ENCODE measurements around the gene VPS13D. TPM values are rescaled to one million over a fixed set of nuclear protein-coding genes. Genes with fewer than 3 reads are reported as not detected.

Gene VPS13D
- total and polyA plus RNA-seq, 2 of the 4 experiments (the other 2 are of a cell fraction): 9.0 to 16.3 TPM

DNA sequence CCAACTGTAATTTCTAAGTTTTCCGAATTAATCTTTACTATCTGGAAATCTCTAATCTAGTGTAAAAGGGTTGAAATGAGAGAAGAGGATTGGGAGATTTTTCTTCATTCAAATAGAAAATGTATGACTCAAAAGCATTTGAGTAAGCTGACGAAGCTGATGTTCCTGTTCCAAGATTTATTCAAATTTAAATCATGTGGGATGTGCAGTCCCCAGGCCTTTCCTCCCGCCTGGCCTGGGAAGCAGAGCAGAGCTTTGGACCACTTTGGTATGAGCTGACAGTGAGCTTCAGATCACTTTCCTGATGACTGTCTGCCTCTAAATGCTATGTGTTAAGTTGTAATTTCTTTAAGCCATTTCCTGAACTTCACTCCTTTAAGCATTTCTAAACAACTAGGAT, 196.2 kb downstream of the VPS13D start:
- Histone ChIP-seq H3K56ac (ENCODE audit: extremely low read depth, insufficient read depth, low read length) (no peak overlapping the region), H4K8ac (ENCODE audit: low read depth in 2 of 2, low read length in 2 of 2) (no peak overlapping the region), H4K5ac (ENCODE audit: low read depth, low read length) (no peak overlapping the region), H3K18ac (ENCODE audit: low read depth, low read length) (no peak overlapping the region), H3K4ac (ENCODE audit: low read depth, low read length) (no peak overlapping the region), H2AK9ac (replicated peaks; ENCODE audit: low read depth, low read length, poor library complexity) (no peak overlapping the region), H3K4me3 (ENCODE audit: insufficient read depth, low read depth, low read length) (no peak overlapping the region), H2BK5ac (ENCODE audit: low read depth, low read length, poor library complexity, severe bottlenecking) (no peak overlapping the region), H3K27ac (ENCODE audit: insufficient read depth, low read length) (no peak overlapping the region), H4K20me1 (ENCODE audit: insufficient read depth, low read length) (no peaks in the 10 kb centered on the region), H3K27me3 (ENCODE audit: control insufficient read depth, insufficient read depth, low read length) (no peaks in the 10 kb centered on the region), H2BK120ac (ENCODE audit: low read depth, low read length) (no peak overlapping the region), H3K79me1 (ENCODE audit: low read depth in 1 of 2, low read length in 2 of 2) (0 out of 4 replicates have a peak, but pooled peaks cover 0 to 3% of the 10 kb centered on the region in 2 experiments), H3K4me1 (ENCODE audit: control insufficient read depth, insufficient read depth, low read length) (peaks cover 9% of the 10 kb centered on the region), H3K9me3 (ENCODE audit: control insufficient read depth, insufficient read depth, low read length) (no peaks in the 10 kb centered on the region), H3K36me3 (ENCODE audit: control insufficient read depth, insufficient read depth, low read length) (no peaks in the 10 kb centered on the region; the same call in 1 of the 2 replicates), H3K9me1 (ENCODE audit: insufficient read depth, low read length) (peaks cover 8% of the 10 kb centered on the region), H2AFZ (replicated peaks; ENCODE audit: low read length, poor library complexity) (no peak overlapping the region), H3K9ac (ENCODE audit: low read depth, low read length) (no peak overlapping the region), H2BK15ac (ENCODE audit: low read depth, low read length) (no peak overlapping the region), H2AK5ac (ENCODE audit: low read depth, low read length) (no peak overlapping the region), H4K91ac (ENCODE audit: insufficient read depth, low read depth, low read length) (no peak overlapping the region), H3K4me2 (ENCODE audit: low read depth, low read length) (no peak overlapping the region), H3K14ac (replicated peaks; ENCODE audit: low read depth, low read length) (no peak overlapping the region), H2BK20ac (ENCODE audit: low read depth, low read length) (no peak overlapping the region), H3K23ac (ENCODE audit: low read depth, low read length) (no peak overlapping the region)
- BruUV-seq (replicated peaks): no TSS peak
- ChIA-PET CTCF (interaction anchor here (1.1 kb wide), 1 partner anchor 13 kb away, joined by 4 read pairs; no protein-coding TSS in a partner anchor), POLR2A (ENCODE audit: unreplicated experiment) (no interaction called here)
- in situ Hi-C loops (cut with MboI; ENCODE audit: low sequenced_read_pairs): no loop called here
- intact Hi-C loops (cut with micrococcal nuclease): no loop called here
- TF ChIP-seq, protein P1, sequence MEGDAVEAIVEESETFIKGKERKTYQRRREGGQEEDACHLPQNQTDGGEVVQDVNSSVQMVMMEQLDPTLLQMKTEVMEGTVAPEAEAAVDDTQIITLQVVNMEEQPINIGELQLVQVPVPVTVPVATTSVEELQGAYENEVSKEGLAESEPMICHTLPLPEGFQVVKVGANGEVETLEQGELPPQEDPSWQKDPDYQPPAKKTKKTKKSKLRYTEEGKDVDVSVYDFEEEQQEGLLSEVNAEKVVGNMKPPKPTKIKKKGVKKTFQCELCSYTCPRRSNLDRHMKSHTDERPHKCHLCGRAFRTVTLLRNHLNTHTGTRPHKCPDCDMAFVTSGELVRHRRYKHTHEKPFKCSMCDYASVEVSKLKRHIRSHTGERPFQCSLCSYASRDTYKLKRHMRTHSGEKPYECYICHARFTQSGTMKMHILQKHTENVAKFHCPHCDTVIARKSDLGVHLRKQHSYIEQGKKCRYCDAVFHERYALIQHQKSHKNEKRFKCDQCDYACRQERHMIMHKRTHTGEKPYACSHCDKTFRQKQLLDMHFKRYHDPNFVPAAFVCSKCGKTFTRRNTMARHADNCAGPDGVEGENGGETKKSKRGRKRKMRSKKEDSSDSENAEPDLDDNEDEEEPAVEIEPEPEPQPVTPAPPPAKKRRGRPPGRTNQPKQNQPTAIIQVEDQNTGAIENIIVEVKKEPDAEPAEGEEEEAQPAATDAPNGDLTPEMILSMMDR (conservative IDR thresholded peaks at IDR 0.05; ENCODE audit: low read depth, low read length): no peak
- TF ChIP-seq FOS (IDR thresholded peaks at IDR 0.05; ENCODE audit: low read depth, low read length): no peak
- TF ChIP-seq, protein P2, sequence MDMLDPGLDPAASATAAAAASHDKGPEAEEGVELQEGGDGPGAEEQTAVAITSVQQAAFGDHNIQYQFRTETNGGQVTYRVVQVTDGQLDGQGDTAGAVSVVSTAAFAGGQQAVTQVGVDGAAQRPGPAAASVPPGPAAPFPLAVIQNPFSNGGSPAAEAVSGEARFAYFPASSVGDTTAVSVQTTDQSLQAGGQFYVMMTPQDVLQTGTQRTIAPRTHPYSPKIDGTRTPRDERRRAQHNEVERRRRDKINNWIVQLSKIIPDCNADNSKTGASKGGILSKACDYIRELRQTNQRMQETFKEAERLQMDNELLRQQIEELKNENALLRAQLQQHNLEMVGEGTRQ (IDR thresholded peaks at IDR 0.05; ENCODE audit: low read depth, low read length): no peak
- TF ChIP-seq MAZ (IDR thresholded peaks at IDR 0.05; ENCODE audit: borderline replicate concordance, low read depth, low read length): no peak
- peak; percentile 34 for DNase-seq
- WGBS, 2 experiments (ENCODE audit: extremely low coverage in 2 of 2, insufficient read length in 1 of 2): no CpG with 5 or more reads among the region's 3 CpGs
- peak; percentile 17; the same call in 1 of the 2 replicates for ATAC-seq (ENCODE audit: low read depth)
- dilution Hi-C loops (cut with HindIII; ENCODE audit: low sequenced_read_pairs, unreplicated experiment): no loop called here
